Dedifferentiated amniotic fluid mesenchymal stem cell (primary cell): ENCODE measurements around the gene AFG3L2.
"Not testable (repeated sequence)": the region's sequence is repeated elsewhere in the genome, so short reads cannot be mapped to it uniquely, and the experiment has no call there.

ENCODE experiments used
- DNase-seq: peaks from one replicate; pipeline ENCODE4 v3.0.0-alpha.2; 2016; ENCODE audit errors: extremely low spot score

The AFG3L2 gene

GRCh38 chr18:12397254-12397653 lies 20.2 kb upstream of the AFG3L2 start:
- DNase-seq, result no peak

GRCh38 chr18:12394428-12394827 lies 17.4 kb upstream of the AFG3L2 start:
- DNase-seq, result no peak

- DNase-seq, result no peak
These were observed 17.0 kb upstream of the AFG3L2 start for GRCh38 chr18:12393998-12394397.

DNA sequence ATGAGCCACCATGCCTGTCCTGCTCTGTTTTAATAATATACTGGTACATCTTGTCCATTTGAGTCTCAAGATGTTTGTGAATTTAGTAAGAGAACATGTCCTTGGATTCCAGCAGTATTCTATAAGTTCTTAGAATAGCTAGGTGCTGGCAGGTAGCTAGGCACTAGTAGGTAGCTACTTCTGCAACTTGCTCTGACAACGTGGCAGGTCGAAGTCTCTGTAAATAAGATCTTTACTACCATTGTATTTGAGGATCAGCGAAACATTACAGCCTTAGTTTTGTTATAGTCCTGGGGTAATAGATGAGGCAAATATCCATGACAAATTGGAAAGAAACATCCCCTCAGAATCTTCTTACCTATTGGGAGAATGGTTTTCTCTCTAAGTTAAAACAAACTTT lies 16.5 kb upstream of the AFG3L2 start:
- DNase-seq, result no peak

GRCh38 chr18:12391487-12392165 lies 14.6 kb upstream of the AFG3L2 start:
- peak; percentile 87 for DNase-seq

DNA sequence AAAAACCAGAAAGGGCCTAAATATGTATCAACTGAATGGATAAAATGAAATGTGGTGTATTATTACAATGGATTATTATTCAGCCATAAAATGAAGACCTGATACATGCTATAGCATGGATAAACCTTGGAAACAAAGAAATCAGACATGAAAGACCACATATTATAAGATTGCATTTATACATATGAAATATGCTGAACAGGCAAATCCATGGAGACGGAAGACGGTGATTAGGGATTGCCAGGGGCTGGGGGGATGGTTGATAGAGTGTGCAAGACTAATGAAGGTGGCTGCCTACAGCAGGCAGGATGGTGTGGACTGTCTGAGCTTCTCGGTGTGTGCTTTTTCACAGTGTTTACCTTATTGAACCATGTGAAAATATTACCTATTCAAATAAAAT lies 11.4 kb upstream of the AFG3L2 start:
- no peak for DNase-seq

DNA sequence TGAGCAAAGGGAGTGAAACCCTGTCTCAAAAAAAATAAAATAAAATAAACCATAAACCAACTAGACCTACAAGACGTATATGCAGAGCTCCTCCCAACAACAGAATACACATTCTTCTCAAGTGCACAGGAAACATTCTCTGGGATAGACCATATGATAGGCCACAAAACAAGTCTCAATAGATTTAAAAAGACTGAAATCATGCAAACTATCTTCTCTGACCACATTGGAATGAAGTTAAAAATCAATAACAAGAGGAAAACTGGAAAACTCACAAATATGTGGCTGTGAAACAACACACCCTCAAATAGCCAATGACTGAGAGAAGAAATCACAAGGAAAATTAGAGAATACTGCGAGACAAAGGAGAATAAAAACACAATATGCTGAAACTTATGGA lies 7.2 kb upstream of the AFG3L2 start:
- no peak for DNase-seq

GRCh38 chr18:12383759-12384158 lies 6.7 kb upstream of the AFG3L2 start:
- DNase-seq, result not testable (repeated sequence)

DNA sequence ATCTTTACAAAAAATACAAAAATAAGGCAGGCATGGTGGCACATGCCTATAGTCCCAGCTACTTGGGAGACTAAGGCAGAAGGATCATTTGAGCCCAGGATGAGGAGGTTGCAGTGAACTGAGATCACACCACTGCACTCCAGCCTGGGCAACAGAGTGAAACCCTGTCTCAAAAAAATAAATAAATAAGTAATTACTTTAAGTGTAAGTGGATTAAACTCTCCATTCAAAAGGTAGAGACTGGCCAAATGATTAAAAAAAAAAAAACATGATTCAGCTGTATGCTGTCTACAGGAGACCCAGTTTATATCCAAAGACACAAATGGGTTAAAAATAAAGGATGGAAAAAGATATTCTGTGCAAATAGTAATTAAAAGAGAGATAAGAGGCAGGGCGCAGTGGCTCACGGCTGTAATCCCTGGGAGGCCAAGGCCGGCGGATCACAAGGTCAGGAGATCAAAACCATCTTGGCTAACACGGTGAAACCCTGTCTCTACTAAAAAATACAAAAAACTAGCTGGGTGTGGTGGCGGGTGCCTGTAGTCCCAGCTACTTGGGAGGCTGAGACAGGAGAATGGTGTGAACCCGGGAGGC lies 5.3 kb upstream of the AFG3L2 start:
- not testable (repeated sequence) for DNase-seq

- DNase-seq, result not testable (repeated sequence)
These were observed 1.2 kb upstream of the AFG3L2 start for GRCh38 chr18:12378198-12378558.

DNA sequence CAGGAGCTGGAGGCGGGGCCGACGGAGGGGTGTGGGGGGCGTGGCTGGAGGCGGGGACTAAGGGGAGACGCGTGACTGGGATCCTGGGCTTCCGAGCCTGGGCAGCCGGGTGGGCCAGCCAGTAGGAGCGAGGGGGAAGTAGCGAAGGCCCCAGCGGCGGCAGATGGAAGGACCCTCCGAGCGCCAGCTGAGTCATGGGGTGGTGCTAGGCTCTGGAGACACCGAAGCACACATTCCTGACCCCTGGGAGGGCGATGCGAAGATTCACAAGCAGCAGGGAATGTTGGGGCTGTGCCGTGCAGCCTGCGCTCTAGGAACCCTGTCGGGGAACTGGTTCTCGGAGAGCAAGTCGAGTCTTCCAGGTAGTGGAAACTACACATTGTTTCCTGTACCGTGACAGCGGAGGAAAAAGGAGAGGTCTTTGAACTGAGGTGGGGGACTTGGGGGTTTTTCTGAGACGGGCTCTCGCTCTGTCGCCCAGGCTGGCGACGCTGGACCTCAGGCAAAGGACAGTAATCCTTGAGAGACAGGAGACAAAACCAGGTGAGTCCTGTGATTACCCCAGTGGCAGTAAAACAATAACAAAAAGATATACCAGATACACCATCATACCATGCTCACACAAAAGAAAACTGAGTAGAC lies 650 bp upstream of the AFG3L2 start:
- DNase-seq, result no peak

GRCh38 chr18:12376034-12376753 lies 833 bp downstream of the AFG3L2 start:
- no peak for DNase-seq

- DNase-seq, result no peak
These were observed 2.6 kb downstream of the AFG3L2 start for GRCh38 chr18:12374401-12374800.

DNA sequence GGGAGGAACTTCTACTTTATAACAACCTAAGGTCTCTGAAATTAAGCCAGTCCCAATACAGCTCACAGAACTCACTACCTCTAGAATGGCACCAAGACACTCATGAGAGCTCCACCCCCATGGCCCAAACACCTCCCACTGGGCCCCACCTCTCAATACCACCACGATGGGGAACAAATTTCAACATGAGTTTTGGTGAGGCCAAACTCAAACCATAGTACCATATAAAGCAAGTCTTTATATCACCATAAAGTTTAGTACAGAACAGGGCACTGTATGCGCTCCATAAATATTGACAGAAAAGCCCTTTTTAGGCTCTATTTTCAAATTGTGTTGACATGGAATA lies 3.3 kb downstream of the AFG3L2 start:
- DNase-seq, result no peak

- no peak for DNase-seq
These were observed 3.8 kb downstream of the AFG3L2 start for GRCh38 chr18:12373116-12373770.

GRCh38 chr18:12372406-12372805 lies 4.6 kb downstream of the AFG3L2 start:
- DNase-seq, result no peak

GRCh38 chr18:12371590-12371989 lies 5.4 kb downstream of the AFG3L2 start:
- no peak for DNase-seq

DNA sequence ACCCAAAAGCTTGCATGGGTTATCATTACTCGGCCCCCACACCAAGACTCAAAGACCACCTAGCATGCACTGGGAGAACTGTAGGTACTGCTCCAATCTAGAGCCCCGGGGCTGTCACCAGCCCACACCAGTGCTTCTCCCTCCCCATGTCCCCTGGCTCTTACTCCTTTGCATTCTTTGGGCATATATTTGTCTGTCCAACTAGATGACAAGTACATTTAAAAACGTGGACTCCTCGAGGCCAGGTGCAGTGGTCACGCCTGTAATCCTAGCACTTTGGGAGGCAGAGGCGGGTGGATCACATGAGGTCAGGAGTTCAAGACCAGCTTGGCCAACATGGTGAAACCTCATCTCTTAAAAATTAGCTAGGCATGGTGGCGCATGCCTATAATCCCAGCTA lies 7.8 kb downstream of the AFG3L2 start:
- no peak for DNase-seq

- DNase-seq, result no peak
These were observed 10.2 kb downstream of the AFG3L2 start for GRCh38 chr18:12366784-12367183.

GRCh38 chr18:12366379-12366778 lies 10.6 kb downstream of the AFG3L2 start:
- no peak for DNase-seq

DNA sequence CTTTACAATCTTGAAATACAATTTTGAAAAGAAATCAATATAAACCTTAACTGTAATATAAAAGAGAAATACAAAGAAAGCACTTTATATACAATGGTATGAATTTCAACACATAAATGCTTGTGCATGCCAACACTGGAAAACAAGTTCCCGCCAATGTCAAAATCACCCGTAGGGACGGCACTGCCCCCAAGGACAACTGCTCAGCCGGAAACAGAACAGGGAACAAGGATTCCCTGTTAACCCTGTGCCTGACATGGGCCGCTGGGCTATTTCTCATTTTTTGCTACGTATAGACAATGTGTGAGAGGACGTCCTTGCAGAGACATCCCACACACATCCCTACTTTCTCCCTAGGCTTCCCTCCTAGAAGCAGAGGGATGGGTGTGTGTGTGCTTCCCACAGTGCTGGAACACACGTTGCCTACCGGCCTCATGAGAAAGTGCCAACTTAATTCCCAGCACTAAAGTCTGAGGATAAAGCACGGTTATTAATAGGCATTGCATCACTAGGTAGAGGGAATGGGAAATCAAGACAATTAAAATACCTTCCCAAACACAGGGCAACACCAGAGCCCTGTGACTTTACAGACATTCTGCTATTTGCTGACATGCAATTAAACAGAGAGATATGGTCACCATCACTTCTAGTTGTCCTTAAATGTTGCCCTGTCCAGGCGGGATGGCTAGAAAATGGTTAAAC lies 14.4 kb downstream of the AFG3L2 start:
- DNase-seq, result no peak
